Ovary (tissue), 9 donors: ENCODE measurements around the gene MILR1. TPM values are rescaled to one million over a fixed set of nuclear protein-coding genes. Genes with fewer than 3 reads are reported as not detected.
A peak's percentile ranks its signal among the peaks of the same experiment; 100 is the strongest.
"Not testable (repeated sequence)": the region's sequence is repeated elsewhere in the genome, so short reads cannot be mapped to it uniquely, and the experiment has no call there.

Experiments
- DNase-seq, 5 donors: peaks; one replicate each; pipeline ENCODE4 v3.0.0-alpha.2; 2019 to 2020
- H3K27ac ChIP-seq, 2 donors: fragments of 200-600 bp; one replicate each; pipeline versions ENCODE4 v1.5.1 to v1.8.0; 2019 to 2022
- H3K27me3 ChIP-seq: fragments of 200-600 bp; one replicate; pipeline ENCODE4 v1.8.0; 2022
- H3K36me3 ChIP-seq: fragments of 200-600 bp; sonication (generic); one replicate; pipeline ENCODE4 v1.5.1; 2019
- H3K4me1 ChIP-seq: one replicate; pipeline ENCODE4 v1.8.1; 2013; ENCODE audit warnings: mild to moderate bottlenecking, moderate library complexity; ENCODE audit not compliant: insufficient read depth
- H3K4me3 ChIP-seq: fragments of 200-600 bp; sonication (generic); one replicate; pipeline ENCODE4 v1.5.1; 2017
- H3K9me3 ChIP-seq, 2 donors: fragments of 200-600 bp in 1 of 2; sonication (generic) in 1 of 2; one replicate each; pipeline versions ENCODE4 v1.5.1 to v1.8.1; 2013 to 2019; ENCODE audit warnings: mild to moderate bottlenecking in 1 of 2, moderate library complexity in 1 of 2
- CTCF ChIP-seq, 3 donors: fragments of 450-650 bp in 2 of 3; fragments of 200-600 bp in 1 of 3; IDR thresholded peaks; one replicate each; pipeline versions ENCODE4 v1.5.1 to v1.8.0; 2016 to 2022; ENCODE audit warnings: antibody characterized with exemption in 3 of 3, mild to moderate bottlenecking in 1 of 3
- EP300 ChIP-seq: sonication (generic); formaldehyde crosslinking; IDR thresholded peaks from one replicate; pipeline ENCODE4 v1.6.1; 2017; ENCODE audit warnings: antibody characterized with exemption
- POLR2A ChIP-seq: fragments of 450-650 bp; IDR thresholded peaks from one replicate; pipeline ENCODE4 v1.6.1; 2017; ENCODE audit warnings: antibody characterized with exemption, mild to moderate bottlenecking, moderate library complexity
- WGBS, 3 donors: extraction: QIAGEN DNeasy Blood & Tissue Kit in 1 of 3; methylation state at CpG; one replicate each; pipeline versions ENCODE4 v1.1.5 to v1.1.7; 2013 to 2017; 5-methylcytosine and 5-hydroxymethylcytosine counted together
- intact Hi-C, 4 donors: fragments of 100-400 bp; cut with DNase I; formaldehyde crosslinking; loops; one replicate each; pipeline versions ENCODE4 v1.11.0 to v1.15.1; 2022 to 2023
- polyA plus RNA-seq, 2 donors: library from polyadenylated mRNA; stranded (reverse); fragments of 200-250 nt in 1 of 2; fragments of 350-450 nt in 1 of 2; fragmentation: Illumina TruSeq in 1 of 2; extraction: RNeasy Lipid Tissue Mini Kit (QIAGEN cat#74804) in 1 of 2; gene quantifications; one replicate each; pipeline ENCODE4 v1.2.3, GENCODE V29; 2013 to 2014
- total RNA-seq, 7 donors: library from RNA; depleted of rRNA in 2 of 7; stranded (reverse); fragments of >200 nt in 2 of 7; fragmentation: NEBNext Ultra II Directional in 3 of 7; extraction: Animal tissue kit (Norgen Biotek cat#: 25700) in 3 of 7; gene quantifications; one replicate each; pipeline versions ENCODE4 v1.1.0 to v1.2.4, GENCODE V29; 2016 to 2023
- donor health status: DM: no; HTN: no; CAD: no; lungs with moderate emphysema.
- donor health status: DM: no; HTN: no; CAD: no.
- donor health status: Bipolar disorder and iron deficiency.
- donor health status: DM: yes; HTN: yes; CAD: no.
- donor health status: DM: no; HTN: no; CAD: no.
- donor health status: DM: yes; HTN: yes; CAD: no.

The MILR1 gene
- total and polyA plus RNA-seq, 9 donors = 2.0 to 16.4 (median 6.8) TPM

- no peaks in the 10 kb centered on the region for H3K9me3 ChIP-seq
- intact Hi-C loops = loop anchor here in 2 of 4 donors (2.0 kb wide), 1 partner anchor 98 kb away; no protein-coding TSS in a partner anchor
- no peak overlapping the region for H3K4me3 ChIP-seq
- TF ChIP-seq POLR2A (no peak), CTCF (IDR thresholded peaks at IDR 0.05) (peak; percentile 70 to 84 (median 83)), EP300 (no peak)
- no peaks in the 10 kb centered on the region for H3K4me1 ChIP-seq
- no peaks in the 10 kb centered on the region for H3K27me3 ChIP-seq
- WGBS, 3 donors = 21 to 32% (median 26%) methylated on average over 19 of the region's 19 CpGs
- no peaks in the 10 kb centered on the region for H3K36me3 ChIP-seq
- no peak overlapping the region for H3K27ac ChIP-seq
- DNase-seq = no peak
Observed at GRCh38 chr17:64418506-64419339, 30.2 kb upstream of the MILR1 start.

- Histone ChIP-seq H3K9me3 (no peaks in the 10 kb centered on the region), H3K27me3 (no peaks in the 10 kb centered on the region), H3K36me3 (no peaks in the 10 kb centered on the region), H3K4me1 (no peaks in the 10 kb centered on the region), H3K4me3 (no peak overlapping the region), H3K27ac (no peak overlapping the region)
- WGBS, 3 donors = 24 to 28% (median 25%) methylated on average over 6 of the region's 6 CpGs
- peak; percentile 56 to 78 (median 60) for TF ChIP-seq CTCF (IDR thresholded peaks at IDR 0.05)
- no peak for TF ChIP-seq POLR2A
- no peak for DNase-seq
- intact Hi-C loops = loop anchor here in 2 of 4 donors (5.0 to 10.0 kb wide), 2 partner anchors 75 to 182 kb away; partner anchors contain the start of gene POLG2 (in 1 of the 2)
Observed at GRCh38 chr17:64420143-64420670, 28.7 kb upstream of the MILR1 start.

- not testable (repeated sequence) for H3K9me3 ChIP-seq, H3K27me3 ChIP-seq, H3K36me3 ChIP-seq, DNase-seq, H3K27ac ChIP-seq, H3K4me3 ChIP-seq, H3K4me1 ChIP-seq
- intact Hi-C loops = loop anchor here in 2 of 4 donors (5.0 to 10.0 kb wide), 2 partner anchors 73 to 180 kb away; partner anchors contain the start of gene POLG2 (in 1 of the 2)
- 84 to 88% (median 88%) methylated on average over 3 to 9 of the region's 9 CpGs for WGBS, 3 donors
Observed at GRCh38 chr17:64422121-64422520, 26.8 kb upstream of the MILR1 start.

GRCh38 chr17:64423881-64424280 lies 25.0 kb upstream of the MILR1 start:
- TF ChIP-seq POLR2A (no peak), CTCF (IDR thresholded peaks at IDR 0.05) (no peak), EP300 (no peak)
- Histone ChIP-seq H3K4me3 (no peak overlapping the region), H3K27me3 (no peaks in the 10 kb centered on the region), H3K27ac (no peak overlapping the region), H3K36me3 (no peaks in the 10 kb centered on the region), H3K4me1 (no peaks in the 10 kb centered on the region), H3K9me3 (no peaks in the 10 kb centered on the region)
- no peak for DNase-seq
- WGBS, 3 donors = 61 to 71% (median 64%) methylated on average over 3 of the region's 3 CpGs
- intact Hi-C loops = loop anchor here in 2 of 4 donors (5.0 to 10.0 kb wide), 2 partner anchors 71 to 178 kb away; partner anchors contain the start of gene POLG2 (in 1 of the 2)
